Thyroid gland (tissue), 4 donors: Measurements from ENCODE around the gene SLMAP. TPM values are rescaled to one million over a fixed set of nuclear protein-coding genes. Genes with fewer than 3 reads are reported as not detected.
A peak's percentile ranks its signal among the peaks of the same experiment; 100 is the strongest.

ENCODE experiments used
- DNase-seq, 2 donors: peaks; one replicate each; pipeline ENCODE4 v3.0.0-alpha.2; 2019
- H3K27ac ChIP-seq, 3 donors: fragments of 200-600 bp; sonication (generic); 1 replicate in 2 of 3; 2 replicates in 1 of 3; pipeline ENCODE4 v1.5.1; 2016 to 2019; ENCODE audit warnings: mild to moderate bottlenecking in 1 of 3, moderate library complexity in 1 of 3
- H3K27me3 ChIP-seq: fragments of 200-600 bp; sonication (generic); one replicate; pipeline ENCODE4 v1.5.1; 2019
- H3K36me3 ChIP-seq, 2 donors: fragments of 200-600 bp; sonication (generic); one replicate each; pipeline ENCODE4 v1.5.1; 2016 to 2019
- H3K4me1 ChIP-seq, 2 donors: fragments of 200-600 bp; sonication (generic); one replicate each; pipeline ENCODE4 v1.5.1; 2017 to 2019
- H3K4me3 ChIP-seq, 3 donors: fragments of 200-600 bp; sonication (generic); replicated peaks in 1 of 3; 1 replicate in 2 of 3; 2 replicates in 1 of 3; pipeline ENCODE4 v1.5.1; 2016; ENCODE audit warnings: mild to moderate bottlenecking in 1 of 3
- H3K9me3 ChIP-seq: fragments of 200-600 bp; sonication (generic); one replicate; pipeline ENCODE4 v1.5.1; 2017
- POLR2A ChIP-seq, 2 donors: fragments of 450-650 bp; IDR thresholded peaks; one replicate each; pipeline ENCODE4 v1.6.1; 2017; ENCODE audit warnings: antibody characterized with exemption in 2 of 2, mild to moderate bottlenecking in 2 of 2, moderate library complexity in 1 of 2
- WGBS, 2 donors: methylation state at CpG; one replicate each; pipeline ENCODE4 v1.1.5; 2017; 5-methylcytosine and 5-hydroxymethylcytosine counted together
- intact Hi-C: fragments of 100-400 bp; cut with DNase I; formaldehyde crosslinking; loops from one replicate; pipeline ENCODE4 v1.15.1; 2023
- total RNA-seq, 4 donors: library from RNA; depleted of rRNA; stranded (reverse); fragments of >200 nt; gene quantifications; one replicate each; pipeline ENCODE4 v1.2.3, GENCODE V29; 2016
- TF ChIP-seq, protein P1 (sequence below), 6 experiments: fragments of 200-600 bp in 3 of 6; fragments of 450-650 bp in 3 of 6; sonication (generic) in 3 of 6; IDR thresholded peaks; one replicate each; pipeline ENCODE4 v1.5.1; 2016 to 2019; ENCODE audit warnings: antibody characterized with exemption in 6 of 6, mild to moderate bottlenecking in 2 of 6, inconsistent platforms in 1 of 6, moderate library complexity in 1 of 6

SLMAP gene
- total RNA-seq, 4 donors from 2014 or later, result 79.7 to 89.4 (median 83.4) TPM

DNA sequence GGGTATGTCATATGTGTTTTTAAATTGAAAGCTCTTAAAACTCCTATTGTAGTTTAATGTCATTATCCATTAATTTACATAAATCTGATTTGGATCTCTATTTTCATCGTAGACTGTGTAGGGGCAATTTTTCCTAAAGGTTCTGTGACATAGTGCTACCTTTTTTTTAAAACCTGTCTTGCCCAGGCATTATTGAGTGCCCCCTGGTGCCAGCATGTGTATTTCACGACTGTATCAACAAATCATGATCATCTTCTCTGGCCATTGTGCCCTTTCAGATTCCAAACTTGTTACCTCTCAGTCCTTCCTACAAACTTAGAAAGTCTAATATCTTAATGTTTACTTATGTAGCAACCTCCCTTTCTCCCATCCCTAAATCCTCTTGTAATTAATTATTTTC is 154.9 kb downstream of the SLMAP start:
- no peaks in the 10 kb centered on the region for H3K4me1 ChIP-seq
- intact Hi-C loops, result no loop called here
- peak; percentile 34 to 38 for DNase-seq
- no peaks in the 10 kb centered on the region for H3K9me3 ChIP-seq
- WGBS, 2 donors, result 82 to 87% methylated on average over 2 of the region's 2 CpGs
- no peak overlapping the region for H3K4me3 ChIP-seq
- peaks cover 6 to 12% of the 10 kb centered on the region in 2 donors for H3K36me3 ChIP-seq
- no peaks in the 10 kb centered on the region for H3K27me3 ChIP-seq
- TF ChIP-seq, protein P1, sequence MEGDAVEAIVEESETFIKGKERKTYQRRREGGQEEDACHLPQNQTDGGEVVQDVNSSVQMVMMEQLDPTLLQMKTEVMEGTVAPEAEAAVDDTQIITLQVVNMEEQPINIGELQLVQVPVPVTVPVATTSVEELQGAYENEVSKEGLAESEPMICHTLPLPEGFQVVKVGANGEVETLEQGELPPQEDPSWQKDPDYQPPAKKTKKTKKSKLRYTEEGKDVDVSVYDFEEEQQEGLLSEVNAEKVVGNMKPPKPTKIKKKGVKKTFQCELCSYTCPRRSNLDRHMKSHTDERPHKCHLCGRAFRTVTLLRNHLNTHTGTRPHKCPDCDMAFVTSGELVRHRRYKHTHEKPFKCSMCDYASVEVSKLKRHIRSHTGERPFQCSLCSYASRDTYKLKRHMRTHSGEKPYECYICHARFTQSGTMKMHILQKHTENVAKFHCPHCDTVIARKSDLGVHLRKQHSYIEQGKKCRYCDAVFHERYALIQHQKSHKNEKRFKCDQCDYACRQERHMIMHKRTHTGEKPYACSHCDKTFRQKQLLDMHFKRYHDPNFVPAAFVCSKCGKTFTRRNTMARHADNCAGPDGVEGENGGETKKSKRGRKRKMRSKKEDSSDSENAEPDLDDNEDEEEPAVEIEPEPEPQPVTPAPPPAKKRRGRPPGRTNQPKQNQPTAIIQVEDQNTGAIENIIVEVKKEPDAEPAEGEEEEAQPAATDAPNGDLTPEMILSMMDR (IDR thresholded peaks at IDR 0.05), result peak in 5 of 6 experiments; percentile 25 to 53 (median 43)
- no peak for TF ChIP-seq POLR2A (IDR thresholded peaks at IDR 0.05)
- H3K27ac ChIP-seq, result no peak overlapping the region

DNA sequence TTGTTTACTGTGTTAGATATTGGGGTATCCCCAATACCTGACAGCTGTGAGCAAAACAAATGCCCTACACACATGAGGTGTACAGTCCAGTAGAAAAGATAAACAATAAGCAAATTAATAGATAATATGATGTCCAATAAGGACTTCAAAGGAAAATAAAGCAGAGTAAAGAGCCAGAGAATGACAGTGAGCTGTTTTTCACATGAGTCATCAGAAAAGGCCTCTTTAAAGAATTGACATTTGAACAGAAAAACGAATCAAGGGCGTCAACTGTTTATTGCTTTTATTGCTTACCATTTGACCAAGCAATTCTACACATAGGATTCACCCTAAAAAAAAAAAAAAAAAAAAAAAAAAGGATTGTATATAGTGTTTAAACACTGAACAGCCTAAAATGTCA is 155.5 kb downstream of the SLMAP start:
- Histone ChIP-seq H3K4me1 (no peaks in the 10 kb centered on the region), H3K36me3 (peaks cover 6 to 12% of the 10 kb centered on the region in 2 donors), H3K4me3 (no peak overlapping the region), H3K27ac (no peak overlapping the region), H3K9me3 (no peaks in the 10 kb centered on the region), H3K27me3 (no peaks in the 10 kb centered on the region)
- 79 to 82% methylated on average over 2 of the region's 2 CpGs for WGBS, 2 donors
- TF ChIP-seq POLR2A (IDR thresholded peaks at IDR 0.05), result no peak
- TF ChIP-seq, protein P1 (IDR thresholded peaks at IDR 0.05), result no peak
- intact Hi-C loops, result no loop called here
- DNase-seq, result no peak

DNA sequence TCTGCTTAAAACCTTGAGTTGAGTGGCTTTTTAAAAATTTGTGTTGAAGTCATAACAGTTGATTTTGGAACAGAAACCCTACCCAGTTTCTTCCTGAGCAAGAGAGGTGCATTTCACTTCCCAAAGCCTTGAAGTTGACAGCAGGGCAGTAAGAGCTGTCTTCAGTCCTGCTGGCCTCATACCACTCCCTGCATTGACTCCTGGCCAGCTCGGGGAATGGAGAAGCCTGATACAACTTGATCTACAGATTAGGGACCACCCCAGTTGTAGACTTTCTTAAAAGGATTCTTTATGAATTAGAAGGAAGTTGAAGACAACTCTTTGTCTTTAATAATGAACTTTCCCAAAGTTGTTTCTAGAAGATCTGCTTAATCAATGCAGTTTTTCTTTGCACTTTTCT is 161.5 kb downstream of the SLMAP start:
- TF ChIP-seq POLR2A (IDR thresholded peaks at IDR 0.05), result no peak
- TF ChIP-seq, protein P1 (IDR thresholded peaks at IDR 0.05), result no peak
- Histone ChIP-seq H3K9me3 (no peaks in the 10 kb centered on the region), H3K4me1 (no peaks in the 10 kb centered on the region), H3K4me3 (no peak overlapping the region), H3K36me3 (peaks cover 0 to 19% of the 10 kb centered on the region in 2 donors), H3K27me3 (no peaks in the 10 kb centered on the region), H3K27ac (no peak overlapping the region)
- WGBS, 2 donors, result 63 to 69% methylated on average over 1 of the region's 1 CpG
- intact Hi-C loops, result no loop called here
- DNase-seq, result no peak

- TF ChIP-seq, protein P1 (IDR thresholded peaks at IDR 0.05), result no peak
- no peak for TF ChIP-seq POLR2A (IDR thresholded peaks at IDR 0.05)
- H3K27ac ChIP-seq, result no peak overlapping the region
- no peak overlapping the region for H3K4me3 ChIP-seq
- WGBS, 2 donors, result 87 to 90% methylated on average over 2 of the region's 2 CpGs
- H3K9me3 ChIP-seq, result no peaks in the 10 kb centered on the region
- H3K27me3 ChIP-seq, result no peaks in the 10 kb centered on the region
- intact Hi-C loops, result no loop called here
- H3K4me1 ChIP-seq, result no peaks in the 10 kb centered on the region
- peaks cover 4 to 22% of the 10 kb centered on the region in 2 donors for H3K36me3 ChIP-seq
- DNase-seq, result no peak
Observed at GRCh38 chr3:57918123-57918837, 162.2 kb downstream of the SLMAP start.

- no peak for DNase-seq
- no peak overlapping the region for H3K27ac ChIP-seq
- TF ChIP-seq POLR2A (IDR thresholded peaks at IDR 0.05), result no peak
- TF ChIP-seq, protein P1 (IDR thresholded peaks at IDR 0.05), result no peak
- H3K4me3 ChIP-seq, result no peak overlapping the region
- no peaks in the 10 kb centered on the region for H3K4me1 ChIP-seq
- intact Hi-C loops, result no loop called here
- no peaks in the 10 kb centered on the region for H3K9me3 ChIP-seq
- H3K27me3 ChIP-seq, result no peaks in the 10 kb centered on the region
- peaks cover 4 to 21% of the 10 kb centered on the region in 2 donors for H3K36me3 ChIP-seq
Observed at GRCh38 chr3:57919987-57920386, 163.9 kb downstream of the SLMAP start.
